ENCODE data around the gene FOXD4. TPM values are rescaled to one million over a fixed set of nuclear protein-coding genes. Genes with fewer than 3 reads are reported as not detected.
A peak's percentile ranks its signal among the peaks of the same experiment; 100 is the strongest.
"Not testable (repeated sequence)": the region's sequence is repeated elsewhere in the genome, so short reads cannot be mapped to it uniquely, and the experiment has no call there.

The FOXD4 gene
- polyA plus RNA-seq, 1 donor (not counting 4 experiments of a cell fraction or from before 2014, with no cell fraction given): 0.18 TPM

DNA sequence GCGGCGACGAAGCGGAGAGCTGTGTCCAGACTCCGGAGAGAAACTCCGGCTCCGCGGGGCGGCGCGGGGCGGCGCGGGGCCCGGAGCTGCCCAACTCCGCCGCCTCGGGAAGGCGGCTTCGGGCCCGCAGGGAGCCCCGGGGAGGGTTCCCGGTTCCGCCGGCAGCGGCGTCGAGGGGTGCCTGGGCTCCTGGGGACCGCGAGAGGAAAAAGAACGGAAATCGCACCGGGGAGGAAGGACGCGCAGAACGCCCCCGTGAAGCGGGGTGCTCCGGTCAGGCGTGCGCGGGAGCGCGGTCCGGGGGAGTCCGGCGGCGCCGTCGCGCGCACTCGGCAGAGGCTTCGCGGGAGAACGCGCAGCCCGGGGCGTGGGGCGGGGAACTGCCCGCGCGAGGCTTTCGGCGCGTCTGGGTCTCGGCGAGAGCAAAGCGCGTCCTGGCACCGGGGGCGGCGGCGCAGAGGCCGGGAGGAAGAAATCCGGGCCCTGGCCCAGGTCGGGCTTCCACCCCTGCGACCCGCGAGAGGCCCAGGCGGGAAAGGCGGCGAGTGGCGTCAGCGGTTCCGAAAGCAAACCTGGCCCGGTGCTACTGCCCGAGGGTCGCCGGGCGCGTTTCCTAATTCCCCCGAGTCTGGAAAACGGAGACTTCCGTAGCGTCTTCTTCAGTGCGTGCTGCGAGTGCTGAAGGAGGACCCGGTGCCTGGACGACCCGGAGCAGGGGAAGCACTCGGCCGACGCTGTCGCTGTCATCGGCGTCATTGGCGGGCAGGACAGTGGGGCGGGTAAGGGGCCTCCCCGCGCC, 4.5 kb downstream of the FOXD4 start:
- H3K27ac ChIP-seq (ENCODE audit: control insufficient read depth, insufficient read depth, low read length); H3K9ac ChIP-seq (ENCODE audit: control insufficient read depth, extremely low read depth, insufficient read depth, low read length); FAIRE-seq; dilution Hi-C loops (cut with MboI; ENCODE audit: extremely low pct_ligation_motif_present, low sequenced_read_pairs); H3K4me1 ChIP-seq (ENCODE audit: control insufficient read depth, extremely low read depth, insufficient read depth, low read length); DNase-seq (ENCODE audit: low read depth, low spot score); H3K9me3 ChIP-seq (ENCODE audit: control insufficient read depth, low read depth, low read length); H3K9me1 ChIP-seq (ENCODE audit: control insufficient read depth, extremely low read depth, insufficient read depth, low read length); H3K79me2 ChIP-seq (ENCODE audit: control insufficient read depth, insufficient read depth, low read length); H4K20me1 ChIP-seq (ENCODE audit: control insufficient read depth, extremely low read depth, insufficient read depth, low read length); H3K36me3 ChIP-seq (ENCODE audit: control insufficient read depth in 2 of 2, extremely low read depth in 1 of 2, insufficient read depth in 2 of 2, low read length in 2 of 2); H2AFZ ChIP-seq (ENCODE audit: control insufficient read depth, low read length): not testable (repeated sequence)
- peak; percentile 43 for TF ChIP-seq EZH2 (IDR thresholded peaks at IDR 0.05; ENCODE audit: low read length)
- Histone ChIP-seq H3K27me3 (ENCODE audit: control insufficient read depth, extremely low read depth, insufficient read depth, low read length) (peaks cover 36% of the 10 kb centered on the region), H3K4me2 (ENCODE audit: control insufficient read depth, extremely low read depth, insufficient read depth, low read depth, low read length) (peak overlapping the region; percentile 60), H3K4me3 (ENCODE audit: control insufficient read depth in 2 of 3, extremely low read depth in 1 of 3, insufficient read depth in 2 of 3, low read depth in 1 of 3, low read length in 3 of 3) (peak overlapping the region; percentile 10 to 22 (median 20))

DNA sequence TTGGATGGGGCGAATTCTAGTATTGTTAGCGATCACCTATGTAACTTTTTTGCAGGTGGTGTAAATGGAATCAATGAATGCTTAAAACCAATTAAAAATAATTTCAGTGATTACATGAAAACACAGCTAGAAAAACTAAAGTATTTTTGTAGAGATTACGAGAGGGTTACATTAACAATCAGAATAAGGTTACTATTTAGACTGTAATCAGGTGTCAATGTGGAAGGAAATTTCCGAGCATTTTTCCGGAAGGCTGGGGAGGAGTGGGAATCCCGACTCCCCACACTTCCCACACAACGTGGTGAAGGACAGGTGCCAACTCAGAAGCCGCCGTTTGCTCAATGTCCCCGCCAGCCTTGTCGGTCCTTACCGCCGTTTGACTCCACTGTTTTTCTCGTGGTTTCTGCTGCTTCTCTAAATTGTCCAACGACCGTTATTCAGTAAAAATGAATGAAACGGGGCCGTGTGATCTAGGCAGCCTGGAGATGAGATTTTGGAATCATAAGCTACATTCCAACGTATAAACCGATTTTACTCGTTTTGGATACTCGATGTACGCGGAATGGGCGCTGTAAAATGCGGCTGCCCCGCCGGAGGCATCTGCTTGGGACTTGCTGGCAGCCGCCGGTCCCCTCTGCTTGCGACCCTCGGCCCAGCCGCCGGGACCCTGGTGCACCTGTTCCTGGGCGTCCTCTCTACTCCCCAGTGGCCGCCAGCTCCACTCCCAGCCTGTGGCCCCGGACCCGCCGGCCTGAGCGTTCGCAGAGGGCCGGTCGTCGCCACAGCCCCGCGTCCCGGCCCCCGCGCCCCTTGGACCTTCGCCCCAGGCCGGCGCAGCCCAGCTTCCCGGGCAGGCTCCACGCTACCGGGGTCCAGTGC, 5.4 kb downstream of the FOXD4 start:
- H3K4me2 ChIP-seq (ENCODE audit: control insufficient read depth, extremely low read depth, insufficient read depth, low read depth, low read length); dilution Hi-C loops (cut with MboI; ENCODE audit: extremely low pct_ligation_motif_present, low sequenced_read_pairs); H3K36me3 ChIP-seq (ENCODE audit: control insufficient read depth in 2 of 2, extremely low read depth in 1 of 2, insufficient read depth in 2 of 2, low read length in 2 of 2); DNase-seq (ENCODE audit: low read depth, low spot score); FAIRE-seq; H2AFZ ChIP-seq (ENCODE audit: control insufficient read depth, low read length); H3K4me3 ChIP-seq (ENCODE audit: control insufficient read depth in 2 of 3, extremely low read depth in 1 of 3, insufficient read depth in 2 of 3, low read depth in 1 of 3, low read length in 3 of 3); H3K9ac ChIP-seq (ENCODE audit: control insufficient read depth, extremely low read depth, insufficient read depth, low read length); H3K4me1 ChIP-seq (ENCODE audit: control insufficient read depth, extremely low read depth, insufficient read depth, low read length); H3K27ac ChIP-seq (ENCODE audit: control insufficient read depth, insufficient read depth, low read length); H3K79me2 ChIP-seq (ENCODE audit: control insufficient read depth, insufficient read depth, low read length); H4K20me1 ChIP-seq (ENCODE audit: control insufficient read depth, extremely low read depth, insufficient read depth, low read length); H3K9me3 ChIP-seq (ENCODE audit: control insufficient read depth, low read depth, low read length); H3K9me1 ChIP-seq (ENCODE audit: control insufficient read depth, extremely low read depth, insufficient read depth, low read length): not testable (repeated sequence)
- peak; percentile 36 for TF ChIP-seq EZH2 (IDR thresholded peaks at IDR 0.05; ENCODE audit: low read length)
- H3K27me3 ChIP-seq (ENCODE audit: control insufficient read depth, extremely low read depth, insufficient read depth, low read length): peaks cover 38% of the 10 kb centered on the region

DNA sequence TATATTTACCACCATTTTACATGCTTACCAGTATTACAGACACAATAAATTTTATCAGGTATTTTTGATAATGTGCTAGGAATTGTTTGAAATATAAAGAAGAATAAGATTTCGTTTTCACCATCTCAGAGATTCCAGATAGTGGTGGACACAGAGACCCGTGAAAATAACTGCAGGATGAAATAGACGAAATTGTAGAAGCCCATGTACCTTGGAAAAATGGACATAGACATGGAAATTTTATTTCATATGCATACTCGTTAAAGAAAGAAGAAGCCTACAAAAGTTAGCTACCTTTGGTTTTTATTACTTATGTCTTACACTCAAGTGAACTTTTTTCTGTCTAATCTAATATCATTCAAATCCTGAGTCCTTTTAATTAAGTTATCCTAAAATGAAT, 7.5 kb downstream of the FOXD4 start:
- H4K20me1 ChIP-seq (ENCODE audit: control insufficient read depth, extremely low read depth, insufficient read depth, low read length); H3K36me3 ChIP-seq (ENCODE audit: control insufficient read depth in 2 of 2, extremely low read depth in 1 of 2, insufficient read depth in 2 of 2, low read length in 2 of 2); H3K79me2 ChIP-seq (ENCODE audit: control insufficient read depth, insufficient read depth, low read length); DNase-seq (ENCODE audit: low read depth, low spot score); H3K9me1 ChIP-seq (ENCODE audit: control insufficient read depth, extremely low read depth, insufficient read depth, low read length); FAIRE-seq; H3K4me1 ChIP-seq (ENCODE audit: control insufficient read depth, extremely low read depth, insufficient read depth, low read length); H3K9ac ChIP-seq (ENCODE audit: control insufficient read depth, extremely low read depth, insufficient read depth, low read length); H3K4me2 ChIP-seq (ENCODE audit: control insufficient read depth, extremely low read depth, insufficient read depth, low read depth, low read length); H3K4me3 ChIP-seq (ENCODE audit: control insufficient read depth in 2 of 3, extremely low read depth in 1 of 3, insufficient read depth in 2 of 3, low read depth in 1 of 3, low read length in 3 of 3); H3K27ac ChIP-seq (ENCODE audit: control insufficient read depth, insufficient read depth, low read length); H2AFZ ChIP-seq (ENCODE audit: control insufficient read depth, low read length); dilution Hi-C loops (cut with MboI; ENCODE audit: extremely low pct_ligation_motif_present, low sequenced_read_pairs); H3K9me3 ChIP-seq (ENCODE audit: control insufficient read depth, low read depth, low read length): not testable (repeated sequence)
- H3K27me3 ChIP-seq (ENCODE audit: control insufficient read depth, extremely low read depth, insufficient read depth, low read length): peaks cover 32% of the 10 kb centered on the region

DNA sequence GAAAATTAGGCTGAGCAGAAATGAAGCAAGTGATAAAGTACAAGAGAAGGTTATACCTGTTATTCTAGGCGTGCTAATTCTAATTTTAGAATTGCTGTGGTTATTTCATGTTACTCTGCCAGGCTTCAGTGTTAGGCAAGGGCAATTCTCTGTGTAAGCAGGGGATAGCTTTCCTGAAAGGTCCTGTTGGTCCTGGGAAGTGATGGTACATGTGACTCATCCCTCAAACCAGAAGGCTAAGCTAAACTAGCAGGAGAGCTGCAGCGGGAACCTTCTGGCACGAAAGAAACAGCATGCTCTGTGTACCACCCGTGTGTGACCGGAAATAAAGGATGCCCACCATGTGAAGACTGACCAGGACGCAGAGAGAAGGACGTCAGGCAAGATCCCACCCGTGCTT, 8.7 kb downstream of the FOXD4 start:
- H3K9me1 ChIP-seq (ENCODE audit: control insufficient read depth, extremely low read depth, insufficient read depth, low read length); H3K4me1 ChIP-seq (ENCODE audit: control insufficient read depth, extremely low read depth, insufficient read depth, low read length); H3K9ac ChIP-seq (ENCODE audit: control insufficient read depth, extremely low read depth, insufficient read depth, low read length); dilution Hi-C loops (cut with MboI; ENCODE audit: extremely low pct_ligation_motif_present, low sequenced_read_pairs); H2AFZ ChIP-seq (ENCODE audit: control insufficient read depth, low read length); H3K4me2 ChIP-seq (ENCODE audit: control insufficient read depth, extremely low read depth, insufficient read depth, low read depth, low read length); H4K20me1 ChIP-seq (ENCODE audit: control insufficient read depth, extremely low read depth, insufficient read depth, low read length); H3K9me3 ChIP-seq (ENCODE audit: control insufficient read depth, low read depth, low read length); H3K4me3 ChIP-seq (ENCODE audit: control insufficient read depth in 2 of 3, extremely low read depth in 1 of 3, insufficient read depth in 2 of 3, low read depth in 1 of 3, low read length in 3 of 3); H3K79me2 ChIP-seq (ENCODE audit: control insufficient read depth, insufficient read depth, low read length); DNase-seq (ENCODE audit: low read depth, low spot score); H3K36me3 ChIP-seq (ENCODE audit: control insufficient read depth in 2 of 2, extremely low read depth in 1 of 2, insufficient read depth in 2 of 2, low read length in 2 of 2); FAIRE-seq; H3K27ac ChIP-seq (ENCODE audit: control insufficient read depth, insufficient read depth, low read length): not testable (repeated sequence)
- H3K27me3 ChIP-seq (ENCODE audit: control insufficient read depth, extremely low read depth, insufficient read depth, low read length): peaks cover 25% of the 10 kb centered on the region

Measured in keratinocyte (primary cell).